Fibroblast of lung (primary cell): ENCODE data around the gene GSTT2.
"Not testable (repeated sequence)": the region's sequence is repeated elsewhere in the genome, so short reads cannot be mapped to it uniquely, and the experiment has no call there.

Experiments used
- EZH2 ChIP-seq: IDR thresholded peaks from 2 replicates; pipeline ENCODE4 v1.5.1; 2012; ENCODE audit warnings: low read length, control low read depth, mild to moderate bottlenecking; ENCODE audit errors: missing control alignments
- TF ChIP-seq, protein P1 (sequence below), 2 donors: IDR thresholded peaks in 1 of 2; conservative IDR thresholded peaks in 1 of 2; 1 replicate in 1 of 2; 2 replicates in 1 of 2; pipeline ENCODE4 v1.5.1; 2011 to 2012; ENCODE audit warnings: low read length in 2 of 2, control low read depth in 1 of 2, inconsistent platforms in 1 of 2, low read depth in 1 of 2, mild to moderate bottlenecking in 1 of 2

- TF ChIP-seq, protein P1, sequence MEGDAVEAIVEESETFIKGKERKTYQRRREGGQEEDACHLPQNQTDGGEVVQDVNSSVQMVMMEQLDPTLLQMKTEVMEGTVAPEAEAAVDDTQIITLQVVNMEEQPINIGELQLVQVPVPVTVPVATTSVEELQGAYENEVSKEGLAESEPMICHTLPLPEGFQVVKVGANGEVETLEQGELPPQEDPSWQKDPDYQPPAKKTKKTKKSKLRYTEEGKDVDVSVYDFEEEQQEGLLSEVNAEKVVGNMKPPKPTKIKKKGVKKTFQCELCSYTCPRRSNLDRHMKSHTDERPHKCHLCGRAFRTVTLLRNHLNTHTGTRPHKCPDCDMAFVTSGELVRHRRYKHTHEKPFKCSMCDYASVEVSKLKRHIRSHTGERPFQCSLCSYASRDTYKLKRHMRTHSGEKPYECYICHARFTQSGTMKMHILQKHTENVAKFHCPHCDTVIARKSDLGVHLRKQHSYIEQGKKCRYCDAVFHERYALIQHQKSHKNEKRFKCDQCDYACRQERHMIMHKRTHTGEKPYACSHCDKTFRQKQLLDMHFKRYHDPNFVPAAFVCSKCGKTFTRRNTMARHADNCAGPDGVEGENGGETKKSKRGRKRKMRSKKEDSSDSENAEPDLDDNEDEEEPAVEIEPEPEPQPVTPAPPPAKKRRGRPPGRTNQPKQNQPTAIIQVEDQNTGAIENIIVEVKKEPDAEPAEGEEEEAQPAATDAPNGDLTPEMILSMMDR (conservative IDR thresholded peaks at IDR 0.05 in 1 of 2, IDR thresholded peaks at IDR 0.05 in 1 of 2; ENCODE audit: low read depth in 1 of 2, low read length in 2 of 2): not testable (repeated sequence)
- TF ChIP-seq EZH2: not testable (repeated sequence)
Measured at GRCh38 chr22:23966568-23966967, 13.4 kb upstream of the GSTT2 start, which contains the start of gene DDTL.
